ENCODE results near the gene MRPL52. TPM values are rescaled to one million over a fixed set of nuclear protein-coding genes. Genes with fewer than 3 reads are reported as not detected.

MRPL52 gene
- total RNA-seq, 1 donor from 2014 or later: 137 TPM

GRCh38 chr14:22797017-22797917, 32.4 kb upstream of the MRPL52 start:
- H3K36me3 Mint-ChIP-seq (ENCODE audit: low read depth): no peaks in the 10 kb centered on the region
- peaks cover 34% of the 10 kb centered on the region for H3K27me3 Mint-ChIP-seq (ENCODE audit: low read depth)
- H3K4me3 Mint-ChIP-seq: no peak overlapping the region
- H3K27ac Mint-ChIP-seq (ENCODE audit: unreplicated experiment): no peak overlapping the region
- no peaks in the 10 kb centered on the region for H3K4me1 Mint-ChIP-seq
- TF ChIP-seq CTCF (conservative IDR thresholded peaks at IDR 0.05): no peak
- no peak for DNase-seq (ENCODE audit: low read depth, low spot score)
- no peaks in the 10 kb centered on the region for H3K9me3 Mint-ChIP-seq

- DNase-seq (ENCODE audit: low read depth, low spot score): no peak
- Mint-ChIP-seq H3K27ac (ENCODE audit: unreplicated experiment) (no peak overlapping the region), H3K36me3 (ENCODE audit: low read depth) (no peaks in the 10 kb centered on the region), H3K27me3 (ENCODE audit: low read depth) (peaks cover 34% of the 10 kb centered on the region), H3K4me3 (no peak overlapping the region), H3K9me3 (no peaks in the 10 kb centered on the region), H3K4me1 (no peaks in the 10 kb centered on the region)
- TF ChIP-seq CTCF (conservative IDR thresholded peaks at IDR 0.05): no peak
These were observed 31.2 kb upstream of the MRPL52 start for GRCh38 chr14:22798528-22798927.

GRCh38 chr14:22800346-22800745, 29.3 kb upstream of the MRPL52 start:
- Mint-ChIP-seq H3K4me1 (no peaks in the 10 kb centered on the region), H3K4me3 (no peak overlapping the region), H3K36me3 (ENCODE audit: low read depth) (no peaks in the 10 kb centered on the region), H3K27me3 (ENCODE audit: low read depth) (peaks cover 35% of the 10 kb centered on the region), H3K9me3 (no peaks in the 10 kb centered on the region), H3K27ac (ENCODE audit: unreplicated experiment) (no peak overlapping the region)
- DNase-seq (ENCODE audit: low read depth, low spot score): no peak
- no peak for TF ChIP-seq CTCF (conservative IDR thresholded peaks at IDR 0.05)

- no peaks in the 10 kb centered on the region for H3K4me1 Mint-ChIP-seq
- no peak for TF ChIP-seq CTCF (conservative IDR thresholded peaks at IDR 0.05)
- no peak overlapping the region for H3K4me3 Mint-ChIP-seq
- H3K36me3 Mint-ChIP-seq (ENCODE audit: low read depth): no peaks in the 10 kb centered on the region
- no peak overlapping the region for H3K27ac Mint-ChIP-seq (ENCODE audit: unreplicated experiment)
- H3K27me3 Mint-ChIP-seq (ENCODE audit: low read depth): peaks cover 27% of the 10 kb centered on the region
- DNase-seq (ENCODE audit: low read depth, low spot score): no peak
- H3K9me3 Mint-ChIP-seq: no peaks in the 10 kb centered on the region
These were observed 28.0 kb upstream of the MRPL52 start for GRCh38 chr14:22801716-22802115.

GRCh38 chr14:22802860-22803686, 26.6 kb upstream of the MRPL52 start:
- no peaks in the 10 kb centered on the region for H3K9me3 Mint-ChIP-seq
- H3K4me3 Mint-ChIP-seq: no peak overlapping the region
- H3K27me3 Mint-ChIP-seq (ENCODE audit: low read depth): peaks cover 23% of the 10 kb centered on the region
- DNase-seq (ENCODE audit: low read depth, low spot score): no peak
- TF ChIP-seq CTCF (conservative IDR thresholded peaks at IDR 0.05): no peak
- no peak overlapping the region for H3K27ac Mint-ChIP-seq (ENCODE audit: unreplicated experiment)
- H3K4me1 Mint-ChIP-seq: no peaks in the 10 kb centered on the region
- no peaks in the 10 kb centered on the region for H3K36me3 Mint-ChIP-seq (ENCODE audit: low read depth)

Measured in neural crest cell (in vitro differentiated cells).